Measurements from ENCODE around the gene SDK2. TPM values are rescaled to one million over a fixed set of nuclear protein-coding genes. Genes with fewer than 3 reads are reported as not detected.

The SDK2 gene
- total and polyA plus RNA-seq, 2 of the 4 experiments (the other 2 are of a cell fraction), result under 0.01 to 0.03 TPM

GRCh38 chr17:73308017-73308823, 336.0 kb downstream of the SDK2 start:
- Histone ChIP-seq H2AK9ac (replicated peaks; ENCODE audit: low read depth, low read length, poor library complexity) (peak overlapping the region; percentile 96), H2AK5ac (ENCODE audit: low read depth, low read length) (peak overlapping the region; percentile 93), H3K4ac (ENCODE audit: low read depth, low read length) (peak overlapping the region; percentile 91), H4K8ac (ENCODE audit: low read depth in 2 of 2, low read length in 2 of 2) (peak overlapping the region; percentile 69 to 84), H3K9ac (ENCODE audit: low read depth, low read length) (peak overlapping the region; percentile 68), H3K9me3 (ENCODE audit: control insufficient read depth, insufficient read depth, low read length) (no peaks in the 10 kb centered on the region), H2BK20ac (ENCODE audit: low read depth, low read length) (peak overlapping the region; percentile 64), H3K4me1 (ENCODE audit: control insufficient read depth, insufficient read depth, low read length) (peaks cover 37% of the 10 kb centered on the region), H3K56ac (ENCODE audit: extremely low read depth, insufficient read depth, low read length) (0 out of 2 replicates have a peak overlapping the region, but pooled peaks have one; percentile 37), H3K4me2 (ENCODE audit: low read depth, low read length) (peak overlapping the region; percentile 95), H2BK5ac (ENCODE audit: low read depth, low read length, poor library complexity, severe bottlenecking) (peak overlapping the region; percentile 83), H3K14ac (replicated peaks; ENCODE audit: low read depth, low read length) (peak overlapping the region; percentile 95), H2AFZ (replicated peaks; ENCODE audit: low read length, poor library complexity) (peak overlapping the region; percentile 71), H2BK15ac (ENCODE audit: low read depth, low read length) (peak overlapping the region; percentile 71; the same call in 2 of the 3 replicates), H3K9me1 (ENCODE audit: insufficient read depth, low read length) (peaks cover 10% of the 10 kb centered on the region), H3K23ac (ENCODE audit: low read depth, low read length) (peak overlapping the region; percentile 82), H4K20me1 (ENCODE audit: insufficient read depth, low read length) (peaks cover 11% of the 10 kb centered on the region), H3K27me3 (ENCODE audit: control insufficient read depth, insufficient read depth, low read length) (no peaks in the 10 kb centered on the region), H3K4me3 (ENCODE audit: insufficient read depth, low read depth, low read length) (peak overlapping the region; percentile 31), H3K18ac (ENCODE audit: low read depth, low read length) (peak overlapping the region; percentile 92), H3K79me1 (ENCODE audit: low read depth in 1 of 2, low read length in 2 of 2) (peaks cover 15 to 51% of the 10 kb centered on the region in 2 experiments), H4K5ac (ENCODE audit: low read depth, low read length) (peak overlapping the region; percentile 89), H3K36me3 (ENCODE audit: control insufficient read depth, insufficient read depth, low read length) (peaks cover 3% of the 10 kb centered on the region; the same call in 1 of the 2 replicates), H3K27ac (ENCODE audit: insufficient read depth, low read length) (peak overlapping the region; percentile 86), H4K91ac (ENCODE audit: insufficient read depth, low read depth, low read length) (peak overlapping the region; percentile 83), H2BK120ac (ENCODE audit: low read depth, low read length) (peak overlapping the region; percentile 83)
- POLR2A ChIA-PET (ENCODE audit: unreplicated experiment), result no interaction called here
- DNase-seq (peak; percentile 93), ATAC-seq (ENCODE audit: low read depth) (peak; percentile 3)
- BruUV-seq (replicated peaks), result no TSS peak
- in situ Hi-C loops (cut with MboI; ENCODE audit: low sequenced_read_pairs), result loop anchor here (5.0 kb wide), 1 partner anchor 64 kb away; no protein-coding TSS in a partner anchor
- 44% methylated on average over 6 of the region's 23 CpGs; no CpG with 5 or more reads in 1 of the 2 experiments for WGBS, 2 experiments (ENCODE audit: extremely low coverage in 2 of 2, insufficient read length in 1 of 2)
- dilution Hi-C loops (cut with HindIII; ENCODE audit: low sequenced_read_pairs, unreplicated experiment), result no loop called here
- intact Hi-C loops (cut with micrococcal nuclease), result no loop called here
- peak; percentile 85 for TF ChIP-seq MAZ (IDR thresholded peaks at IDR 0.05; ENCODE audit: borderline replicate concordance, low read depth, low read length)
- no peak for TF ChIP-seq FOS (IDR thresholded peaks at IDR 0.05; ENCODE audit: low read depth, low read length)
- no peak for TF ChIP-seq POLR2A (IDR thresholded peaks at IDR 0.05; ENCODE audit: low read depth, low read length)
- peak; percentile 44; the same call in 1 of the 2 replicates for TF ChIP-seq MAFK (IDR thresholded peaks at IDR 0.05; ENCODE audit: low read depth, low read length)
- no peak for TF ChIP-seq SMC3 (IDR thresholded peaks at IDR 0.05; ENCODE audit: low read depth, low read length)
- no peak for TF ChIP-seq ELK1 (IDR thresholded peaks at IDR 0.05; ENCODE audit: borderline replicate concordance, low read depth, low read length)
- no peak for TF ChIP-seq BHLHE40 (IDR thresholded peaks at IDR 0.05; ENCODE audit: low read depth, low read length)
- TF ChIP-seq USF2 (IDR thresholded peaks at IDR 0.05; ENCODE audit: low read depth, low read length), result no peak
- TF ChIP-seq NFE2L2 (IDR thresholded peaks at IDR 0.05; ENCODE audit: low read depth, low read length), result no peak
- TF ChIP-seq RAD21 (IDR thresholded peaks at IDR 0.05; ENCODE audit: low read length), result peak; percentile 28
- no peak for TF ChIP-seq CTCF (conservative IDR thresholded peaks at IDR 0.05; ENCODE audit: low read depth, low read length)
- peak; percentile 99 for TF ChIP-seq CEBPB (IDR thresholded peaks at IDR 0.05; ENCODE audit: low read depth, low read length)
- TF ChIP-seq RCOR1 (IDR thresholded peaks at IDR 0.05; ENCODE audit: insufficient replicate concordance, low read length), result peak; percentile 47
- CTCF ChIA-PET, result no interaction called here
